ENCODE results near the gene ZNF418.

ZNF418 gene

GRCh38 chr19:57949296-57949695 lies 14.1 kb upstream of the ZNF418 start:
- no peak for DNase-seq (ENCODE audit: low spot score)
- no peak for TF ChIP-seq CTCF (IDR thresholded peaks at IDR 0.05; ENCODE audit: extremely low read depth, missing control alignments)

- peak; percentile 95 for DNase-seq (ENCODE audit: low spot score)
- TF ChIP-seq CTCF (IDR thresholded peaks at IDR 0.05; ENCODE audit: extremely low read depth, missing control alignments), result no peak
Observed at GRCh38 chr19:57947419-57948134, 12.4 kb upstream of the ZNF418 start, which contains the start of gene ZNF256. Gene ZNF256, minus strand, starts transcription at chr19:57947706. Its CDS starts 232 bp downstream, at chr19:57947474.

- no peak for TF ChIP-seq CTCF (IDR thresholded peaks at IDR 0.05; ENCODE audit: extremely low read depth, missing control alignments)
- no peak for DNase-seq (ENCODE audit: low spot score)
Observed at GRCh38 chr19:57947088-57947418, 11.9 kb upstream of the ZNF418 start.

GRCh38 chr19:57946316-57946715 lies 11.1 kb upstream of the ZNF418 start:
- no peak for TF ChIP-seq CTCF (IDR thresholded peaks at IDR 0.05; ENCODE audit: extremely low read depth, missing control alignments)
- DNase-seq (ENCODE audit: low spot score), result no peak

- TF ChIP-seq CTCF (IDR thresholded peaks at IDR 0.05; ENCODE audit: extremely low read depth, missing control alignments), result no peak
- no peak for DNase-seq (ENCODE audit: low spot score)
Observed at GRCh38 chr19:57941593-57941992, 6.4 kb upstream of the ZNF418 start.

GRCh38 chr19:57935731-57936130 lies 529 bp upstream of the ZNF418 start:
- TF ChIP-seq CTCF (IDR thresholded peaks at IDR 0.05; ENCODE audit: extremely low read depth, missing control alignments), result no peak
- DNase-seq (ENCODE audit: low spot score), result no peak

- TF ChIP-seq CTCF (IDR thresholded peaks at IDR 0.05; ENCODE audit: extremely low read depth, missing control alignments), result no peak
- no peak for DNase-seq (ENCODE audit: low spot score)
Observed at GRCh38 chr19:57927587-57927986, 7.6 kb downstream of the ZNF418 start.

- DNase-seq (ENCODE audit: low spot score), result peak; percentile 86
Observed at GRCh38 chr19:57916168-57916995, 18.8 kb downstream of the ZNF418 start, which contains the start of gene ZNF417. Gene ZNF417, minus strand, starts transcription at chr19:57916592. Its CDS starts 181 bp downstream, at chr19:57916411.

Data from GM20000 (cell line).